Fibroblast of lung (primary cell): ENCODE results near the gene PIAS1. TPM values are rescaled to one million over a fixed set of nuclear protein-coding genes. Genes with fewer than 3 reads are reported as not detected.
A peak's percentile ranks its signal among the peaks of the same experiment; 100 is the strongest.

Experiments used
- DNase-seq, 2 donors: peaks; one replicate each; pipeline versions ENCODE4 v3.0.0 to v3.0.0-alpha.2; 2010; ENCODE audit warnings: low read depth in 2 of 2
- H2AFZ ChIP-seq: 2 replicates; pipeline ENCODE4 v1.5.1; 2012; ENCODE audit warnings: low read length, control low read depth, inconsistent platforms
- H3K27ac ChIP-seq: 2 replicates; pipeline ENCODE4 v1.5.1; 2011; ENCODE audit warnings: low read length, control low read depth; ENCODE audit not compliant: insufficient read depth
- H3K27me3 ChIP-seq: 2 replicates; pipeline ENCODE4 v1.5.1; 2011; ENCODE audit warnings: mild to moderate bottlenecking, low read length; ENCODE audit not compliant: control insufficient read depth, insufficient read depth
- H3K36me3 ChIP-seq: 2 replicates; pipeline ENCODE4 v1.5.1; 2011; ENCODE audit warnings: low read length; ENCODE audit not compliant: control insufficient read depth, insufficient read depth
- H3K4me1 ChIP-seq: 2 replicates; pipeline ENCODE4 v1.5.1; 2011; ENCODE audit warnings: low read length; ENCODE audit not compliant: control insufficient read depth, insufficient read depth; ENCODE audit errors: extremely low read depth
- H3K4me2 ChIP-seq: 2 replicates; pipeline ENCODE4 v1.5.1; 2011; ENCODE audit warnings: low read length, control low read depth; ENCODE audit not compliant: insufficient read depth; ENCODE audit errors: extremely low read depth
- H3K4me3 ChIP-seq, 4 experiments: fragments of 200-600 bp in 1 of 4; sonication (generic) in 1 of 4; replicated peaks in 1 of 4; 2 replicates each; pipeline ENCODE4 v1.5.1; 2011 to 2016; ENCODE audit warnings: low read length in 4 of 4, low read depth in 3 of 4, mild to moderate bottlenecking in 3 of 4, control low read depth in 2 of 4, inconsistent platforms in 1 of 4, mixed read lengths in 1 of 4; ENCODE audit not compliant: insufficient read depth in 1 of 4; ENCODE audit errors: control extremely low read depth in 1 of 4
- H3K79me2 ChIP-seq: 2 replicates; pipeline ENCODE4 v1.5.1; 2012; ENCODE audit warnings: mild to moderate bottlenecking, low read length, inconsistent platforms; ENCODE audit not compliant: control insufficient read depth, insufficient read depth
- H3K9ac ChIP-seq: 2 replicates; pipeline ENCODE4 v1.5.1; 2011; ENCODE audit warnings: mild to moderate bottlenecking, low read length, control low read depth; ENCODE audit not compliant: insufficient read depth
- H3K9me3 ChIP-seq: 2 replicates; pipeline ENCODE4 v1.5.1; 2012; ENCODE audit warnings: low read depth, low read length; ENCODE audit not compliant: control insufficient read depth, insufficient read depth
- H4K20me1 ChIP-seq: 2 replicates; pipeline ENCODE4 v1.5.1; 2011; ENCODE audit warnings: low read length; ENCODE audit not compliant: control insufficient read depth, insufficient read depth; ENCODE audit errors: extremely low read depth
- EZH2 ChIP-seq: IDR thresholded peaks from 2 replicates; pipeline ENCODE4 v1.5.1; 2012; ENCODE audit warnings: low read length, control low read depth, mild to moderate bottlenecking; ENCODE audit errors: missing control alignments
- polyA plus RNA-seq, 2 donors: library from polyadenylated mRNA; depleted of rRNA in 1 of 2; stranded (reverse) in 1 of 2; unstranded in 1 of 2; fragments of >200 nt; gene quantifications; 2 replicates each; pipeline ENCODE4 v1.2.1, GENCODE V29; 2011 to 2012; ENCODE audit warnings: missing spikeins in 1 of 2
- total RNA-seq: library from RNA; depleted of rRNA; stranded (reverse); fragments of >200 nt; gene quantifications from 2 replicates; pipeline ENCODE4 v1.2.1, GENCODE V29; 2014
- TF ChIP-seq, protein P1 (sequence below), 2 donors: IDR thresholded peaks in 1 of 2; conservative IDR thresholded peaks in 1 of 2; 1 replicate in 1 of 2; 2 replicates in 1 of 2; pipeline ENCODE4 v1.5.1; 2011 to 2012; ENCODE audit warnings: low read length in 2 of 2, control low read depth in 1 of 2, inconsistent platforms in 1 of 2, low read depth in 1 of 2, mild to moderate bottlenecking in 1 of 2

PIAS1 gene
- total and polyA plus RNA-seq, 2 donors (not counting 1 experiment from before 2014, with no cell fraction given), result 17.0 to 35.1 TPM

- H3K4me2 ChIP-seq, result no peak overlapping the region
- H3K4me3 ChIP-seq, result no peak overlapping the region
- no peak overlapping the region for H3K27ac ChIP-seq
- H3K79me2 ChIP-seq, result no peaks in the 10 kb centered on the region
- no peaks in the 10 kb centered on the region for H3K4me1 ChIP-seq
- no peak overlapping the region for H3K9ac ChIP-seq
- H3K36me3 ChIP-seq, result no peaks in the 10 kb centered on the region
- no peak overlapping the region for H2AFZ ChIP-seq
- TF ChIP-seq, protein P1, sequence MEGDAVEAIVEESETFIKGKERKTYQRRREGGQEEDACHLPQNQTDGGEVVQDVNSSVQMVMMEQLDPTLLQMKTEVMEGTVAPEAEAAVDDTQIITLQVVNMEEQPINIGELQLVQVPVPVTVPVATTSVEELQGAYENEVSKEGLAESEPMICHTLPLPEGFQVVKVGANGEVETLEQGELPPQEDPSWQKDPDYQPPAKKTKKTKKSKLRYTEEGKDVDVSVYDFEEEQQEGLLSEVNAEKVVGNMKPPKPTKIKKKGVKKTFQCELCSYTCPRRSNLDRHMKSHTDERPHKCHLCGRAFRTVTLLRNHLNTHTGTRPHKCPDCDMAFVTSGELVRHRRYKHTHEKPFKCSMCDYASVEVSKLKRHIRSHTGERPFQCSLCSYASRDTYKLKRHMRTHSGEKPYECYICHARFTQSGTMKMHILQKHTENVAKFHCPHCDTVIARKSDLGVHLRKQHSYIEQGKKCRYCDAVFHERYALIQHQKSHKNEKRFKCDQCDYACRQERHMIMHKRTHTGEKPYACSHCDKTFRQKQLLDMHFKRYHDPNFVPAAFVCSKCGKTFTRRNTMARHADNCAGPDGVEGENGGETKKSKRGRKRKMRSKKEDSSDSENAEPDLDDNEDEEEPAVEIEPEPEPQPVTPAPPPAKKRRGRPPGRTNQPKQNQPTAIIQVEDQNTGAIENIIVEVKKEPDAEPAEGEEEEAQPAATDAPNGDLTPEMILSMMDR (conservative IDR thresholded peaks at IDR 0.05 in 1 of 2, IDR thresholded peaks at IDR 0.05 in 1 of 2; ENCODE audit: low read depth in 1 of 2, low read length in 2 of 2), result no peak
- TF ChIP-seq EZH2, result no peak
- no peaks in the 10 kb centered on the region for H3K9me3 ChIP-seq
- DNase-seq, result no peak
- H4K20me1 ChIP-seq, result no peaks in the 10 kb centered on the region
- H3K27me3 ChIP-seq, result no peaks in the 10 kb centered on the region
Observed at GRCh38 chr15:68239025-68239424, 184.9 kb downstream of the PIAS1 start.

- Histone ChIP-seq H3K9me3 (no peaks in the 10 kb centered on the region), H3K4me3 (no peak overlapping the region), H2AFZ (no peak overlapping the region), H4K20me1 (no peaks in the 10 kb centered on the region), H3K4me1 (no peaks in the 10 kb centered on the region), H3K79me2 (no peaks in the 10 kb centered on the region), H3K27me3 (no peaks in the 10 kb centered on the region), H3K36me3 (no peaks in the 10 kb centered on the region), H3K27ac (no peak overlapping the region), H3K9ac (no peak overlapping the region), H3K4me2 (no peak overlapping the region)
- no peak for TF ChIP-seq EZH2
- TF ChIP-seq, protein P1 (conservative IDR thresholded peaks at IDR 0.05 in 1 of 2, IDR thresholded peaks at IDR 0.05 in 1 of 2; ENCODE audit: low read depth in 1 of 2, low read length in 2 of 2), result no peak
- DNase-seq, result peak in 1 of 2 donors; percentile 15
Observed at GRCh38 chr15:68241088-68241935, 187.2 kb downstream of the PIAS1 start.

Other genes starting within 250 kb of the PIAS1 start
- under 0.01 and 0.17 TPM in 2 replicates for gene SKOR1, start 228.8 kb upstream of the PIAS1 start, total RNA-seq
- gene SKOR1, start 228.8 kb upstream of the PIAS1 start, polyA plus RNA-seq, result 0.01 and 0.02 TPM in 2 replicates
- gene RNU6-1, start 214.3 kb upstream of the PIAS1 start, total RNA-seq, result not detected in 2 replicates
- not detected in 2 replicates for gene RNU6-1, start 214.3 kb upstream of the PIAS1 start, polyA plus RNA-seq
- gene CALML4, start 151.0 kb downstream of the PIAS1 start, total RNA-seq, result 1.0 and 1.8 TPM in 2 replicates
- 1.5 and 2.0 TPM in 2 replicates for gene CALML4, start 151.0 kb downstream of the PIAS1 start, polyA plus RNA-seq
- gene CLN6, start 175.4 kb downstream of the PIAS1 start, total RNA-seq, result 5.6 and 6.2 TPM in 2 replicates
- 16.1 and 31.2 TPM in 2 replicates for gene CLN6, start 175.4 kb downstream of the PIAS1 start, polyA plus RNA-seq
- gene FEM1B, start 223.4 kb downstream of the PIAS1 start, total RNA-seq, result 46.7 and 48.4 TPM in 2 replicates
- gene FEM1B, start 223.4 kb downstream of the PIAS1 start, polyA plus RNA-seq, result 20.9 and 38.2 TPM in 2 replicates